Right cardiac atrium (tissue), 5 donors: ENCODE data around the gene IGF2BP2. TPM values are rescaled to one million over a fixed set of nuclear protein-coding genes. Genes with fewer than 3 reads are reported as not detected.
"Not testable (repeated sequence)": the region's sequence is repeated elsewhere in the genome, so short reads cannot be mapped to it uniquely, and the experiment has no call there.

Experiments
- ATAC-seq, 2 donors: fragments of 200-7000 bp; cut with Tn5 transposase; one replicate each; pipeline versions ENCODE4 v1.8.0 to v1.9.1; 2020; ENCODE audit warnings: moderate library complexity in 2 of 2, mild to moderate bottlenecking in 1 of 2
- DNase-seq, 3 donors: peaks; one replicate each; pipeline ENCODE4 v3.0.0-alpha.2; 2020
- H3K27ac ChIP-seq: one replicate; pipeline ENCODE4 v1.5.1; 2013; ENCODE audit warnings: mild to moderate bottlenecking, low read length, control low read depth, moderate library complexity
- H3K27me3 ChIP-seq: one replicate; pipeline ENCODE4 v1.6.1; 2013; ENCODE audit not compliant: control insufficient read depth, insufficient read depth
- H3K4me1 ChIP-seq: one replicate; pipeline ENCODE4 v1.6.1; 2013; ENCODE audit warnings: low read length; ENCODE audit not compliant: control insufficient read depth, insufficient read depth
- H3K4me3 ChIP-seq: one replicate; pipeline ENCODE4 v1.5.1; 2013; ENCODE audit warnings: low read length, control low read depth
- H3K9me3 ChIP-seq: one replicate; pipeline ENCODE4 v1.6.1; 2013; ENCODE audit warnings: low read length; ENCODE audit not compliant: control insufficient read depth
- WGBS: extraction: QIAGEN DNeasy Blood & Tissue Kit; methylation state at CpG from one replicate; pipeline ENCODE4 v1.1.7; 2013; 5-methylcytosine and 5-hydroxymethylcytosine counted together
- intact Hi-C, 4 donors: fragments of 100-400 bp; cut with DNase I; formaldehyde crosslinking; loops; one replicate each; pipeline versions ENCODE4 v1.11.0 to v1.14.0; 2022 to 2023
- polyA plus RNA-seq: library from polyadenylated mRNA; stranded (reverse); fragments of 200-250 nt; gene quantifications from one replicate; pipeline ENCODE4 v1.2.3, GENCODE V29; 2013
- total RNA-seq, 4 donors: library from RNA; stranded (reverse); fragmentation: NEBNext Ultra II Directional; extraction: Animal tissue kit (Norgen Biotek cat#: 25700); gene quantifications; one replicate each; pipeline ENCODE4 v1.2.1, GENCODE V29; 2021
- donor health status: healthy with polysubstance abuse.
- donor health status: DM: no; HTN: yes; CAD: no.
- donor health status: DM: no; HTN: no; CAD: no.
- donor health status: DM: no; HTN: yes; CAD: no; lungs with severe emphysema.
- donor health status: DM: yes; HTN: yes; CAD: no.

IGF2BP2 gene
- total and polyA plus RNA-seq, 5 donors: 7.7 to 18.0 (median 14.6) TPM

DNA sequence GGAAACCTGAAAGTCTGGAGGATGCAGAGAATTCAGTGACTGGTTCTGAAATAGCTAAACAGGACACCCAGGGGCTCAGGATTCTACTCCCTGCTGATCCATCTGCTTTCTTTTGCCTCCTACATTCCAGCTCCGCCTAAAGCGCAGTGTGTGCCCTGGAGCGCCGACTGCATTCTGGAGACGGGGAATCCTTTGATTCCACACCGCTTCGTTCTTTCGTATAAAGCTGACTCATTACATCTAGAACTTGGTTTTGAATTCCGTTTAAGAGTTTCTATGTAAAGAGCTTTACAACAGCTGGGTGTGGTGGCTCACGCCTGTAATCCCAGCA, 177.0 kb downstream of the IGF2BP2 start:
- no peak for ATAC-seq

DNA sequence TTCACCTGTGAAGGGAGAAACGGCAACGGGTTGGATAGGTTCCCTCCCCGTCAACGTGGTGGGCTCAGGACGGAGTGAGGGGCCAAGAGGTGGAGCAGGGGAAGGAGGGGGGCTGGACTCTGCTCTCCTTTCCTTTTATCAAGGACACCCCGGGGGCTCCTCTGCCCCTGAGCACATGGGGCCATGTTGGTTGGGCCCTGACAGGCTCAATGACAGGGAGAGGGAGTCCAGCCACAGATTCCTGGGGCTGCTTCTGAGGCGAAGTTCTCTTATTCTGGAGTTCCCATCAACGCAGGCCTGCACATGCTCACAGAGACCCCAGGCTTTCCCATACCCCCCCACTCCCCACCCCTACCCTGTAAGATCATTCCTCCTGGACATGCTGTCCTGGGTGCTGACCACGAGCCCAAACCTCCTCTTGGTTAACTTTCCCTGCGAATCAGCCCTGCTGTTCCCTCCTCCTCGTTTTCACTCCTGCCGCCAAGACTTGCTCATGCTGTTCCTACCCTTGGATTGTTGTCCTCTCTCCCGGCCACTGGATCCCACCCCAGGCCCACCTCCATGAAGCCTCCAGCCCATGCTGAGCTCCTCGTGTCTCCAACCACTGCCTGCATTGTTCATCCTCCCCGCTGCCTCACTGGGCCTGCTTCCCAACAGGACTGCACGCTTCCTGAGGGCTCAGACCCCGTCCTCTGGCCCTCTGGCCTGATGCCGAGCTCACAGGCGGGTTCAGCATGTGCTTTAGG, 177.5 kb downstream of the IGF2BP2 start:
- no peak for ATAC-seq
- H3K9me3 ChIP-seq: no peaks in the 10 kb centered on the region
- H3K27me3 ChIP-seq: no peaks in the 10 kb centered on the region
- peaks cover 2% of the 10 kb centered on the region for H3K4me1 ChIP-seq
- H3K27ac ChIP-seq: no peak overlapping the region
- intact Hi-C loops: no loop called here
- DNase-seq: no peak
- WGBS: 86% methylated on average over 19 of the region's 19 CpGs
- H3K4me3 ChIP-seq: no peak overlapping the region

More for the DNA sequence above, 177.0 kb downstream of the IGF2BP2 start:
- DNase-seq: no peak
- no peaks in the 10 kb centered on the region for H3K27me3 ChIP-seq
- intact Hi-C loops: no loop called here
- H3K4me1 ChIP-seq: peaks cover 2% of the 10 kb centered on the region
- H3K4me3 ChIP-seq: no peak overlapping the region
- H3K27ac ChIP-seq: no peak overlapping the region
- no peaks in the 10 kb centered on the region for H3K9me3 ChIP-seq
- WGBS: 96% methylated on average over 10 of the region's 10 CpGs

DNA sequence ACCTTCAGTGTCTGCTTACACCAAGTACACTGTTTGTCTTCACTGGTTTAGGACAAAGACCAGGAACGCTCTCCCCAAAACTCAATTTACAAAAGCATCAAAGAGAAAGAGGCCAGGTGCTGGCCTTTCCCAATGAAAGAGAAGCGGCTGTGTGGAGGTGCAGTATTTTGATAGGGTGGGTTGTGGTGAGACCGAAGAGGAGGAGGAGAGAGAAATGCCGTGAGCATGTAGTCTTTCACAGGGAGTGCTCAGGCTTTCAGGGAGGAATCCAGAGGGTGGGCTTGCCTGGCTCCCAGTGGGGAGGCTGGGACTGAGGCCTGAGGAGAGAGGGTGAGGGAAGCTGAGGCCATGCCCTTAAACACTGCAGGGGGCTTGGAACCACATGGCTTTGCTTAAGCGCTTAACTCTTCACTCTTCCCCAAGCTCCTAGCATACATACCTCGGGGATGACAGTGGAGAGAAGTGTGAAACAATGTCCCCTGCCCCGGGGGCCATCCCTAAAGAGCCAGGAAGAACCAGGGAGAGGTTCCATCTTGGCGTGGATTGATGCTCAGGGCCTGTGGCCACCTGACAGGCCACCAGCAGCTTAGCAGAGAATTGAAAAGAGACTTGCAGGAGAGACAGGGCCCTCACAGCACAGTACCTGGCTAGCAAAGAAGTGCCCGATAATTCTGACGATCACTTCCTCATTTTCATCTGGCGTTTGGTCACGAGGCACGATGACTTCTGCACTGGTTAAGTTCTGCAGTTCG, 178.3 kb downstream of the IGF2BP2 start:
- no peak overlapping the region for H3K27ac ChIP-seq
- no peaks in the 10 kb centered on the region for H3K9me3 ChIP-seq
- ATAC-seq (no peak), DNase-seq (no peak)
- intact Hi-C loops: no loop called here
- peaks cover 2% of the 10 kb centered on the region for H3K4me1 ChIP-seq
- no peaks in the 10 kb centered on the region for H3K27me3 ChIP-seq
- no peak overlapping the region for H3K4me3 ChIP-seq
- 80% methylated on average over 14 of the region's 14 CpGs for WGBS

DNA sequence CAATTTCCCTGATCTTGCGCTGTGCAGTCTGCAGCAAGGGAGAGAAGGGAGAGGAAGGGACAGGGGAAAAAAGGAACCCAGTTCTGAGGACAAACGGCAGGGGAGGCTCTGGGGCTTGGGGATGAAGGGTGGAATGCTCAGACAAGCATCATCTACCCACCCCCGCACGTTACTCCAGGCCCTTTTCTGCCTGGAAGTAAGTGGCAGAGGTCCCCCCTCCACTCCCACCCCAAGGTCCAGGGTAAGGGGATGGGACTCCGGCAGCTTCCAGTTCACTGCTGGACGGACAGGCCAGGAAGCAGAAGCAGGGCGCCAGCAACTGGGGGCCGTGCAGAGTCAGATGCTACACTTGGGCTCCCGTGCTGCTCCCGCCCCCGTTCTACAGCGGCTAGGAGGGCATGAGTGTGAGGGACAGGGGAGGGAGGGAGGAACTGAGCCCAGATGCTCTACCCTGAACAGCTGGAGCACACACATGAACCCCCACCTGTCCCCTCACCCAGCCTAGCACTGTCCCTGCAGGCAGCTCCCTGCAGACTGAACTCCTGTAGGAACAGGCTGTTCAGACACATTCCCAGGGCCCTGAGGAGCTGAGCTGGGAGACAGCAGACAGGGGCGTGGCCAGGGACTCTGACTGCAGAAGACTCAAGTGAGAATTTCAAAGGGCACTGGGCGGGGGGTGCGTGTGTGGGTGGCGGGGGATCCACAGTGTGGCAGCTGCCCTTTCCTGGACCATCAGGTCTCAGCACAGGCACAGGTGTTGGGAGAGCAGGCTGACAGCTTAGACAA, 179.1 kb downstream of the IGF2BP2 start:
- H3K27ac ChIP-seq: no peak overlapping the region
- no peaks in the 10 kb centered on the region for H3K9me3 ChIP-seq
- no peak for DNase-seq
- intact Hi-C loops: no loop called here
- ATAC-seq: no peak
- H3K4me1 ChIP-seq: no peaks in the 10 kb centered on the region
- 81% methylated on average over 16 of the region's 16 CpGs for WGBS
- H3K27me3 ChIP-seq: no peaks in the 10 kb centered on the region
- no peak overlapping the region for H3K4me3 ChIP-seq

DNA sequence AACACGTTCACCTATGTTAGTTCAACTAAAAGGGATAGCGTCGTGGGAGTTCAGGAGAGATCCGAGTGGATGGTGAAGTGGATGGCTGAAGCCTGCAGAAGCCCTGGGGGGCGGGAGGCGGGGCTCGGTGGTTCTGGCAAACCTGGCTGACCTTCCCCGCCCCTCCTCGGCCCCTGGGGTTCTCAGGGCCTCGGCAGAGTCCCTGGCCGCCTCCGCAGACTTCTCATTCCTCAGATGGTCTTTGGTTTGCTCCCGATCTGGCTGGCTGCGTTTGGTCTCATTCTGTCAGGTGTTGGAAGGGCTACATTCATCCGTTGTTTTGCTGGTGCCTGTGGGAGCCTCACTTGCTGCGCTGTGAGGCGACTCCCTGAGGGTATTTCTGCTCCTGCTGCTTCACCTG, 179.7 kb downstream of the IGF2BP2 start:
- intact Hi-C loops, H3K4me3 ChIP-seq, DNase-seq, H3K9me3 ChIP-seq, H3K4me1 ChIP-seq, ATAC-seq, H3K27me3 ChIP-seq, H3K27ac ChIP-seq: not testable (repeated sequence)
- WGBS: 79% methylated on average over 17 of the region's 17 CpGs

DNA sequence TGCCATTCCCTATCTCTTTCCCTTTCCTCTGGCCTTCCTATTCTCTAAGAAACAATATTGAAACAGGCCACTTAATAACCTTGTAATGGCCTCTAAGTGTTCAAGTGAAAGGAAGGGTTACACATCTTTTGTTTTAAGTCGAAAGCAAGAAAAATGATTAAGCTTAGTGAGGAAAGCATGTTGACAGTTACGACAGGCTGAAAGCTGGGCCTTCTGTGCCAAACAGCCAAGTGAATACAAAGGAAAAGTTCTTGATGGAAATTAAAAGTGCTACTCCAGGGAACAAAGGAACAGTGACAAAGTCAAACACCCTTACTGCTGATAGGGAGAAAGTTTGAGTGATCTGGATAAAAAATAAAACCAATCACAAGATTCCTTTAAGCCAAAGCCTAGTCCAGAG, 184.5 kb downstream of the IGF2BP2 start:
- WGBS: 56% methylated on average over 2 of the region's 2 CpGs
- intact Hi-C loops: no loop called here
- Histone ChIP-seq H3K4me1 (no peaks in the 10 kb centered on the region), H3K27ac (no peak overlapping the region), H3K27me3 (no peaks in the 10 kb centered on the region), H3K4me3 (no peak overlapping the region), H3K9me3 (no peaks in the 10 kb centered on the region)
- DNase-seq: no peak
- ATAC-seq: no peak

DNA sequence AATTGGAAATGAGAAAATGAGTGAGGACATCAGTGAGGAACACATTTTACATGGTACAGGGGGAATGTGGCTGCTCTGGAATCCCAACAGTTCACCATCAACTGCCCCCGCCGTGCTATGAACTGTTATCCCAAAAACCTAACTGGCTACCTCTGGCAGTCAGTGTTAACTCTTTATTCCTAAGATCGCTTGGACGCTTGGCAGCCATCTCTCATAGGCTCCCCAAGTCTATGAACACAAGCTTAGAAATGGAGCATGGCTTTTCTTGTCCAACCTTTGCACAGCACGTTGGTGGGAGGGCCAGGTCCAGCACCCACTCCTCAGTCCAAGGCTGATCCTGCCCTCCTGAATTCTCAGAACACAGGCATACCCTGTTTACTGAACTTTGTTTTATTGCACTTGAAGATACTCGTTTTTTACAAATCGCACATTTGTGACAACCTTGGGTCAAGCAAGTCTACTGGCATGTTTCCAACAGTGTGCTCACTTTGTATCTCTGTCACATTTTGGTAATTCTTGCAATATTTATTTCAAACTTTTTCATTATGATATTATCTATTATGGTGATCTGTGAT, 185.1 kb downstream of the IGF2BP2 start:
- DNase-seq: no peak
- no peak for ATAC-seq
- Histone ChIP-seq H3K9me3 (no peaks in the 10 kb centered on the region), H3K27ac (no peak overlapping the region), H3K4me3 (no peak overlapping the region), H3K4me1 (no peaks in the 10 kb centered on the region), H3K27me3 (no peaks in the 10 kb centered on the region)
- intact Hi-C loops: no loop called here
- 77% methylated on average over 7 of the region's 7 CpGs for WGBS

DNA sequence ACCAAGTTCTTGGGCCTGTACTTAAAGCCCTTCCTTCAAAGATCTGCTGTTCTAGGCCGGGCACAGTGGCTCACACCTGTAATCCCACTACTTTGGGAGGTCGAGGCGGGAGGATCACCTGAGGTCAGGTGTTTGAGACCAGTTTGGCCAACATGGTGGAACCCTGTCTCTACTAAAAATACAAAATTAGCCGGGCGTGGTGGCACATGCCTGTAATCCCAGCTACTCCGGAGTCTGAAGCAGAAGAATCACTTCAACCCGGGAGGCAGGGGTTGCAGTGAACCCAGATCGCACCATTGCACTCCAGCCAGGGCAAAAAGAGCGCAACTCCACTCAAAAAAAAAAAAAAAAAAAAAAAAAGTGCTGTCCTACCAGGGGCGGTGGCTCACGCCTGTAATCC, 186.2 kb downstream of the IGF2BP2 start:
- H3K4me1 ChIP-seq, H3K9me3 ChIP-seq, H3K27ac ChIP-seq, H3K4me3 ChIP-seq, intact Hi-C loops, DNase-seq, ATAC-seq, H3K27me3 ChIP-seq: not testable (repeated sequence)
- WGBS: 94% methylated on average over 11 of the region's 11 CpGs

DNA sequence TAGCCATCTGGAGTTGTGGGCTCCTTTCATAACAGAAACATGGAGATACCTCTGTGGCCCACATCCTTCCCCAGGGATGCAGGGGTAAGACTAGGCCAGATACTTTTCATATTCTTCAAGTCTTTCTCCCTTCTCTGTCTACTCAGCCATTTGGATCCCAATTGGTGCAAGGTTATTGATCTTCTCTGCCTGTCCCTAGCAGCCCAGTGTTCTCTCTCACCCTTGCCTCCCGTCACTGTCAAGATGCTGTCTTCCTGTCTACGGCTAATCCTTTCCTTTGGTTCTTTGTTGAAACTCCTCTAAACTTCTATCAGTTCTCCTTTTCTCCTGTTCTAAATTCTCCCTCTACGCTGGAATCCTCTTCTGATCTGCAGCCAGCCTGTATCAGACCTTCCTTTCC, 187.5 kb downstream of the IGF2BP2 start:
- DNase-seq (no peak), ATAC-seq (no peak)
- H3K27me3 ChIP-seq: no peaks in the 10 kb centered on the region
- intact Hi-C loops: no loop called here
- H3K9me3 ChIP-seq: no peaks in the 10 kb centered on the region
- H3K27ac ChIP-seq: no peak overlapping the region
- no peak overlapping the region for H3K4me3 ChIP-seq
- 52% methylated on average over 3 of the region's 3 CpGs for WGBS
- no peaks in the 10 kb centered on the region for H3K4me1 ChIP-seq

DNA sequence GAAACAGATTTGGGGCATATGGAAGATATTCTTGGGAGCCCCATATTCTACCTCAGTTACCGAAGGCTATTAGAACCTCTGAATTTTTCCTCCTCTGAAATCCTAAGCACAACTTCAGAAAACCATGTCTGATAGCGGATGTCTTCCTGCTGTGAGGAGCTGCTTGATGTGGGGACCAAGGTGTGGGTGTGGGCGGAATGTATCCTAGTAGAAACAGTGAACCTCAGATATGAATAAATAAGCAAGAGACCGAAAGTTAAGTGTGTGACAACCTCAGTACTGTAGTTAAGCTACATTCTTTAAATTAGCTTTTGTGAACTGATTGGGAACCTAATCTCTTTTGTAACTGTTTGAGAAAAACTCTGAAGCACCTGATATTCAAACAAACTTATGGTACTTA, 191.8 kb downstream of the IGF2BP2 start:
- ATAC-seq (no peak), DNase-seq (no peak)
- no peaks in the 10 kb centered on the region for H3K9me3 ChIP-seq
- H3K27me3 ChIP-seq: no peaks in the 10 kb centered on the region
- 95% methylated on average over 4 of the region's 4 CpGs for WGBS
- no peak overlapping the region for H3K27ac ChIP-seq
- peaks cover 6% of the 10 kb centered on the region for H3K4me1 ChIP-seq
- intact Hi-C loops: no loop called here
- no peak overlapping the region for H3K4me3 ChIP-seq
